GM18511 (cell line): ENCODE data around the gene SCP2.

Experiments
- ATAC-seq: cut with Tn5 transposase; IDR thresholded peaks from one replicate; pipeline ENCODE4 v1.9.1; 2021; ENCODE audit warnings: mild to moderate bottlenecking, moderate library complexity; ENCODE audit not compliant: unreplicated experiment

Gene SCP2

GRCh38 chr1:53079251-53079650 lies 152.2 kb downstream of the SCP2 start:
- no peak for ATAC-seq

- no peak for ATAC-seq
These were observed 153.0 kb downstream of the SCP2 start for GRCh38 chr1:53080041-53080440.

- no peak for ATAC-seq
These were observed 153.7 kb downstream of the SCP2 start for GRCh38 chr1:53080769-53081168.

- no peak for ATAC-seq
These were observed 154.4 kb downstream of the SCP2 start for GRCh38 chr1:53081384-53082066.

DNA sequence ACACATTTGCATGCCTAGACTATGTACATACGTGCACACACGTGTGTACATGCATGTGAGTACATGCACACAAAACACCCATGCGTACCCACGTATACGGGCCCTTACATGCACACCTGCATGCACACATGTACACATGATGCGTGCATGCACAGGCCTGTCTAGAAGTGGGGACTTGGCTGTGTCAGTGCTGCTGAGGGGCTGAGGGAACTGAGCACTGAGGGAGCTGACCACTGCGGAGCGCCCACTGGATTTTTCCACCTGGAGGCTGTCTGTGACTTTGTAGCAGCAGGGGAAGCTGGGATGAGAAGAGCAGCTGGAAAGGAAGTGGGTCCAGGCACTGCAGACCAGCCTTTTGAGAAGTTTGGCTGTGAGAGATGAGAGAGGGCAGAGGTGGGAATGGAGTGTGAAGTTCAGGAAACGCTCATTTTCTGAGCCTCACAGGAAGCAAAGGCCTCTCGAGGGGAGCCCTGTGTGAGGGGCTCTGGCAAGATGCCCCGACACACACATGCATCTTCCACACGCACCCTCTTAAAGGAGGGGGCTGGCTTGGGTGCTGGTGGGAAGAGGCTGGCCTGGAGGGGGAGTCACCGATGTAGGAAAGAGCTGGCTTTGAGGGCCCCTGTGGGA lies 155.9 kb downstream of the SCP2 start:
- no peak for ATAC-seq

GRCh38 chr1:53083636-53084588 lies 156.8 kb downstream of the SCP2 start:
- ATAC-seq, result no peak

DNA sequence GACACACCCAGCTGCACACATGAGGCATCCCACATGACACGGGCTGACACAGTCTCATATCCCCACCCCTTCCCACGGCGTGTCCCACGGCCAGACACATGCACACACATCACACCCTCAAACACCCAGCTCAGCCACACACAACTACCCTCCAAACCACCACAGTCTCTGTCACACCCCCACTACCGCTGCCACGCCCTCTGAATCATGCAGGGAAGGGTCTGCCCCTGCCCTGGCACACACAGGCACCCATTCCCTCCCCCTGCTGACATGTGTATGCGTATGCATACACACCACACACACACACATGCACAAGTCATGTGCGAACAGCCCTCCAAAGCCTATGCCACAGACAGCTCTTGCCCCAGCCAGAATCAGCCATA lies 157.5 kb downstream of the SCP2 start:
- ATAC-seq, result no peak

DNA sequence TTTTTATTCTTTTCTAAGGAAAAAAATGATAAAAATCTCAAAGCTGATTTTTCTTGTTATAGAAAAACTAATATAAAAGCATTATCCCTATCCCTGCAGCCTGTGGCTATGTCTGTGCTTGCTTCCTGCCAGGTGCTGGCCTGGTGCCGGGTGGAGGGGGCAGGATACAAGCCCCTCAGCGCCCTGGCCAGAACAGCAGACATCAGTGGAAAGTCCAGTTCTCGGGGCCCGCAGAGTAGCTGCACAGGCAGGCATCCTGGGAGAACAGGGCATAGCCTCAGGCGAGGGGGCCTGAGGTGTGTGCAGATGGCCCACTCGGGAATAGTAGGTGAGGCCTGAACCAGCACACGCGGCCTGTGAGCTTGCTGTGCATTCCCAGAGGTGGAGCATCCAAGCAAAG lies 158.3 kb downstream of the SCP2 start:
- ATAC-seq, result no peak

- no peak for ATAC-seq
These were observed 159.5 kb downstream of the SCP2 start for GRCh38 chr1:53086491-53087070.

GRCh38 chr1:53087332-53088285 lies 160.5 kb downstream of the SCP2 start:
- no peak for ATAC-seq

GRCh38 chr1:53088616-53089300 lies 161.7 kb downstream of the SCP2 start:
- ATAC-seq, result no peak

DNA sequence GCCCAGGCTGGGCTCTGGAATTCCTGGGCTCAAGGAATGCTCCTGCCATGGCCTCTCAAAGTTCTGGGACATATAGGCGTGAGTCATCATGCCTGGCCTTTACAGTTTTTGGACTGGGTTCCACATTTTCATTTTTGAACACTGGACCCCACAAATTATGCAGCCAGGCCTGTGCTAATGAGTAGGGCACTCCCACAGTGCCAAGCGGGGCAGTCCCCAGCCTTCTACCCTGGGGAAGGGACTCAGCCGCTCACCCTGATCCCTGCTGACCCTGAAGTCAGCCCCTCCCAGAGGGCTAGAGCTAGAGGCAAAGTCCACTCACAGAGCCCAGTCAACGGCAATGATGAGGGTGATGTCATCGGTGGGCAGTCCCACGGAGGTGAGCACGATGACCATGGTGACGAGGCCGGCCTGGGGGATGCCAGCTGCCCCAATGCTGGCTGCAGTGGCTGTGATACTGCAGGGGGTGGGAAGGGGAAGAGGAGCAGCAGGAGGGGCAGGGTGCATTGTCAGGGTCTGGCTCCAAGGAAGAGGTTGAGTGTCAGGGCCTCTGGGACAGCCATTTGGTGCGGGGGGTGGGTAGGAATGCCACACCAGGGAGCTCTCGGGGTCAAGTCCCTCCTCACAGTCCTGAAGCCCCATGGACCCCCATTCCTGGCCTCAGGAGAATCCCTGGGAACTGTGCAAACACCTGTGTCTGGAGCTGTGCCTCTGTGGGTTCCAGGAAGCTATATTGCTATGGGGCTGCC lies 162.6 kb downstream of the SCP2 start:
- no peak for ATAC-seq

DNA sequence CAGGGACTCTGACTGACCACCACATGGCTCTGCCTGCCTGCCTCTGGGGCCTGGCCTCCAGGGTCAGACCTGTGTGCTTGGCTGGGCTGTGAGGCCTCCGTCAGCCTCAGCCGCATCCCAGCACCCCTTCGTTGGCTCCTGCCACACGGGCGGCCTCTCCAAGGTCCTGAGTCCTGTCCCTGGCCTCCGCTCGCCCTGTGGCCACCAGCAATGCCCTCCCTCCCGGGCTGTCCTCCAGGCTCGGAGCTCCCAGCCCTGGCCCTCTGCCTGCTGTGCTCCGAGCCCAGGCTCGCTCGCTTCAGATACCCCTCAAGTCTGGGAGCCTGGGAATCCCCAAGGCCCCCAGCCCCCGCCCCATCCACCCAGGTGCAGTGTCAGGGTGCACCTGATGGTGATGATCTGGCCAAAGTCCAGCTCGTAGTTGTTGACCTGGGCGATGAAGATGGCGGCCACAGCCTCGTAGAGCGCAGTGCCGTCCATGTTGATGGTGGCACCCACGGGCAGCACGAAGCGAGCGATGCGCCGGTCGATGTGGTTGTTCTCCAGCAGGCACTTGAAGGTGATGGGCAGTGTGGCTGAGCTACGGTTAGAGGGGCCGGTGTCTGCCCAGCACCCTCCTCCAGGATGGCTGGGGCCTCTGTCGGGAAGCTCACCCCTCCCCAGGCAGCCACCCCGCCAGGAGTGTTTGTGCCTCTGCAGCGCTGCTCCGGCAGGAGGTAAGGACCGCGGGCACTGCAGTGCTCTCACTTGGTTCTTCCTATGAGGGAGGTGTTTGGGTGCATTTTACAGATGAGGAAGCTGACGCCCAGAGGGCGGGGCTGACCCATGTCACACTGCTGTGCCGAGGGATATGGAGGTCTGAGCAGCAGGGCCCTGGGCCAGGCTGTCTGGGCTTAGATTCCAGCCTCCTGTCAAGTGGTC lies 163.4 kb downstream of the SCP2 start:
- ATAC-seq, result no peak

DNA sequence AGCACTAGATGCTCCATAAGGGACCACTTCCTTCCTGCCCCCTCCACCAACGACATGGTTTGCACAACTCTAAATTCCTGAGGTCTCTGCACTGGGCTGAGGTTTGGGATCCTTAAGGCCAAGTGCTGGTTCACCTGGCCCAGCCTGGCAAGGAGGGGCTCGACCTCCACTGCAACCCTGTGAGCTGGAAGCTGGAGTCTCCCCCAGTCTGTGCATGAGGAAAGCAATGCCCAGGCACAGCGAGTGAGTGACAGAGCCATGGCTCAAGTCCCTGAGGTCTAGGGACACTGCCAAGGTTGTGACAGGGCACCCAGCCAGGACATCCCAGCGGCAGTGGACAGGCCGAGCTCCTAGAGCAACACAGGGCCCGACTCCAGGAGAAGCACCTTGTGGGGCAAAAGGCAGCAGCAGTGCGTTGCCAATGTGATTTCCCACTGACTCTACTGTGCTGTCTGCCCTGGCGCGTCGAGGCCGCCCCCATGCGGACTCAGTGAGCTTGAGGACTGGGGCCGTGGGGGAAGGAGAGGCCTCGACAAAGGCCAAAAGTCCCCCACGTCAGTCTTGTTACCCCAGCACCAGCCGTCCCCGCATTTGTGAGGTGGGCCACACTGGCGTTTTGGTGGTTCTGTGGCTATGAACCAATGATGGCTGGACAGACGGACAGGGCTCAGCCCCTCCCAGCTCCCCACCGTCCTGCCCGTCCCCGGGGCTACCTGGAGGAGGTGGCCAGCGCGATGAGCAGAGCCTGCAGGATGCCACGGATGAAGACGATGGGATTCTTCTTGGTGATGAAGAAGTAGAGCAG lies 165.0 kb downstream of the SCP2 start:
- ATAC-seq, result no peak

- ATAC-seq, result no peak
These were observed 165.8 kb downstream of the SCP2 start for GRCh38 chr1:53092659-53093450.

DNA sequence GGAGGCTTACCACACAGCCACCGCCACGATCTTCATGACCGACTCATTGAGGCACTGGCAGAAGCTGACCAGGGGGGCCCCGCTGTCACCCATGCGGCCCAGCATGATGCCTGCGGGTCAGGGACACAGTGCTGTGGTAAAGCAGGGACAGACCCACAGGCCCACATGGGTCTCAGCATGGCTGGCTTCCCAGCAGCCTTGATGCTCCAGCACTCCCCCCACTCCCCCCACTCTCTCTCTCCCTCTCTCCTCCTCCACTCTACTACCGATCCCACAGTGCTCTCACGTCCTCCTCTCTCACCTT lies 166.3 kb downstream of the SCP2 start:
- no peak for ATAC-seq
